Kidney (tissue), 14 donors: ENCODE measurements around the gene MBD5. TPM values are rescaled to one million over a fixed set of nuclear protein-coding genes. Genes with fewer than 3 reads are reported as not detected.

Experiments
- DNase-seq, 5 donors: peaks; one replicate each; pipeline ENCODE4 v3.0.0-alpha.2; 2013 to 2020
- FAIRE-seq: peaks from 2 replicates; lab custom pipeline; 2012; peaks lifted over from hg19 to GRCh38; lab: Jason Lieb, UNC
- H3K27ac ChIP-seq, 2 donors: one replicate each; pipeline ENCODE4 v1.7.0; 2013; ENCODE audit warnings: low read depth in 2 of 2, low read length in 2 of 2, inconsistent platforms in 1 of 2
- H3K27me3 ChIP-seq: one replicate; pipeline ENCODE4 v1.7.1; 2013; ENCODE audit warnings: low read length, inconsistent platforms; ENCODE audit not compliant: control insufficient read depth, insufficient read depth
- H3K36me3 ChIP-seq, 3 donors: one replicate each; pipeline versions ENCODE4 v1.7.0 to v1.7.1; 2013; ENCODE audit warnings: low read length in 3 of 3, control low read depth in 1 of 3, inconsistent platforms in 1 of 3; ENCODE audit not compliant: insufficient read depth in 3 of 3, control insufficient read depth in 2 of 3
- H3K4me1 ChIP-seq, 3 donors: one replicate each; pipeline versions ENCODE4 v1.7.0 to v1.7.1; 2013; ENCODE audit warnings: low read length in 3 of 3, inconsistent platforms in 1 of 3, low read depth in 1 of 3; ENCODE audit not compliant: control insufficient read depth in 2 of 3, insufficient read depth in 2 of 3
- H3K4me3 ChIP-seq, 3 donors: one replicate each; pipeline versions ENCODE4 v1.7.0 to v1.8.1; 2013; ENCODE audit warnings: low read length in 3 of 3, control low read depth in 1 of 3, inconsistent platforms in 1 of 3
- H3K9ac ChIP-seq, 3 donors: one replicate each; pipeline versions ENCODE4 v1.7.0 to v1.7.1; 2013; ENCODE audit warnings: low read length in 3 of 3, control low read depth in 1 of 3, inconsistent platforms in 1 of 3
- H3K9me3 ChIP-seq, 3 donors: one replicate each; pipeline versions ENCODE4 v1.7.0 to v1.7.1; 2013; ENCODE audit warnings: low read length in 3 of 3, control low read depth in 1 of 3, inconsistent platforms in 1 of 3; ENCODE audit not compliant: control insufficient read depth in 2 of 3, insufficient read depth in 1 of 3
- CTCF ChIP-seq: IDR thresholded peaks from 3 replicates; pipeline ENCODE4 v1.5.1; 2012; ENCODE audit warnings: mild to moderate bottlenecking, moderate library complexity, borderline replicate concordance; ENCODE audit not compliant: insufficient read depth; ENCODE audit errors: extremely low read depth
- intact Hi-C: fragments of 100-400 bp; cut with DNase I; formaldehyde crosslinking; loops from one replicate; pipeline ENCODE4 v1.11.1; 2022
- polyA plus RNA-seq: library from polyadenylated mRNA; stranded (reverse); fragments of 350-450 nt; fragmentation: Illumina TruSeq; extraction: RNeasy Lipid Tissue Mini Kit (QIAGEN cat#74804); gene quantifications from one replicate; pipeline ENCODE4 v1.2.3, GENCODE V29; 2014; ENCODE audit warnings: low read depth, low replicate concordance; ENCODE audit not compliant: insufficient read depth
- total RNA-seq: library from RNA; stranded (reverse); fragmentation: NEBNext Ultra II Directional; extraction: Animal tissue kit (Norgen Biotek cat#: 25700); gene quantifications from one replicate; pipeline ENCODE4 v1.2.1, GENCODE V29; 2021
- donor health status: control.
- donor health status: control.
- donor health status: control.
- donor health status: control.
- donor health status: control.
- donor health status: DM: yes; HTN: yes; CAD: no.
- donor health status: Normal renal cell carcinoma (clear cell type).

The MBD5 gene
- total and polyA plus RNA-seq, 2 donors from 2014 or later: 6.9 to 66.8 TPM

- no peaks in the 10 kb centered on the region for H3K4me1 ChIP-seq
- H3K9me3 ChIP-seq: no peaks in the 10 kb centered on the region
- no peak overlapping the region for H3K9ac ChIP-seq
- no peaks in the 10 kb centered on the region for H3K36me3 ChIP-seq
- H3K4me3 ChIP-seq: no peak overlapping the region
- no peak overlapping the region for H3K27ac ChIP-seq
- intact Hi-C loops: no loop called here
- TF ChIP-seq CTCF: no peak
- FAIRE-seq (no peak), DNase-seq (no peak)
- no peaks in the 10 kb centered on the region for H3K27me3 ChIP-seq
Observed at GRCh38 chr2:148527488-148528340, 506.8 kb downstream of the MBD5 start.

- no peak for FAIRE-seq
- no peak for TF ChIP-seq CTCF
- Histone ChIP-seq H3K4me1 (no peaks in the 10 kb centered on the region), H3K36me3 (no peaks in the 10 kb centered on the region), H3K9ac (no peak overlapping the region), H3K27me3 (no peaks in the 10 kb centered on the region), H3K4me3 (no peak overlapping the region), H3K9me3 (no peaks in the 10 kb centered on the region), H3K27ac (no peak overlapping the region)
- intact Hi-C loops: no loop called here
- no peak for DNase-seq
Observed at GRCh38 chr2:148528356-148529064, 507.6 kb downstream of the MBD5 start.

GRCh38 chr2:148529745-148530144 lies 508.9 kb downstream of the MBD5 start:
- no peak for FAIRE-seq
- intact Hi-C loops: no loop called here
- Histone ChIP-seq H3K27me3 (no peaks in the 10 kb centered on the region), H3K9me3 (no peaks in the 10 kb centered on the region), H3K4me3 (no peak overlapping the region), H3K36me3 (no peaks in the 10 kb centered on the region), H3K27ac (no peak overlapping the region), H3K4me1 (no peaks in the 10 kb centered on the region), H3K9ac (no peak overlapping the region)
- TF ChIP-seq CTCF: no peak
- no peak for DNase-seq
